NCI-H146 treated with DMSO at 0.1 percent for 48 hours (cell line): ENCODE measurements around the gene AGR2.
A peak's percentile ranks its signal among the peaks of the same experiment; 100 is the strongest.
"Not testable (repeated sequence)": the region's sequence is repeated elsewhere in the genome, so short reads cannot be mapped to it uniquely, and the experiment has no call there.

Experiments
- DNase-seq: peaks from one replicate; lab custom pipeline; 2025; ENCODE audit not compliant: unreplicated experiment; lab: John Stamatoyannopoulos, UW

Gene AGR2

GRCh38 chr7:16774986-16775385 lies 29.8 kb downstream of the AGR2 start:
- no peak for DNase-seq

- DNase-seq, result no peak
Measured at GRCh38 chr7:16774294-16774693, 30.5 kb downstream of the AGR2 start.

DNA sequence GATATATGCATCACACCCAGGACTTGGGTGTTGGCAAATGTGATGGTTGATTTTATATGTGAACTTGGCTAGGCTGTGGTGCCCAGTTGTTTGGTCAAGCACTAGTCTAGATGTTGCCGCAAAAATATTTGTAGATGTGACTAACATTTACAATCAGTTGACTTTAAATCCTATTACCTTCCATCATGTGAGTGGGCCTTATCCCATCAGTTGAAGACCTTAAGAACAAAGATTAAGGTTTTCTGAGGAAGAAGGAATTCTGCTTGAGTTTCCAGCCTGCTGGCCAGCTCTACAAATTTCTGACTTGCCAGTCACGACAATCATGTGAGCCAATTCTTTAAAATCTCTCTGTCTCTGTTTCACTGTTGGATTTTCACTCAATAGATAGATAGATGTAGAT lies 30.9 kb downstream of the AGR2 start:
- DNase-seq, result no peak

GRCh38 chr7:16773326-16773725 lies 31.5 kb downstream of the AGR2 start:
- DNase-seq, result no peak

GRCh38 chr7:16770657-16771329 lies 34.0 kb downstream of the AGR2 start:
- no peak for DNase-seq

DNA sequence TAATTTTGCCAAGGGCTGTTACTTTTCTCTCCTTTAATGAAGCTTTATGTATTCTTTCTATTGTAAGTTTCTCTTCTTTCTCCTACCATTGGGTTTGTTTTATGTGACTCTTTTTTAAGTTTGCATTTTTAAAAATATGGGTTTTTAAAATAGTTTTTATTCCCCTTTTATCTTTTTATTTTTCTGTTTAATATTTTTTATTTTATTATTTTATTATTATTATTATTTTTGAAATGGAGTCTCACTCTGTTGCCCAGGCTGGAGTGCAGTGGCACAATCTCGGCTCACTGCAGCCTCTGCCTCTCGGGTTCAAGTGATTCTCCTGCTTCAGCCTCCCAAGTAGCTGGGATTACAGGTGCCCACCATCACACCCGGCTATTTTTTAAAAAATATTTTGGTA lies 34.8 kb downstream of the AGR2 start:
- not testable (repeated sequence) for DNase-seq

DNA sequence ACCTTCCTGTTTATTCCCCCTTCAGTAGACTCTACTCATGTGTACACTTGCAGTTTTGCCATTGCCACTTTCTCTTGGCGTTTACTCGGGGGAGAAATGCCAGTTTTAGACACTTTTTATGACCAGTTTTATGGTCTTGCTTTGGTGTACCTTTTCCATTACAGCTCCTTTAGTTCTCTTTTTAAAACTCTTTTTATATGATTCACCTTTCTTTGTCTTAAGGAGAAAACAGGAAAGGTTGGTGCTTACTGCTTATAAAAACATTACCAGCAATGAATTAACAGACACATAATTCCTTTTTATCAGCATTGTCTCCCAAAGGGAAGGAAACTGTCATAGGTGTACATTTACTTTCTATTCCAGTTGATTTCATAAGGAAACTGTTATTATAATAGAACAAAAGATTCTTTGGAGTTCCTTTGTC lies 39.4 kb downstream of the AGR2 start:
- no peak for DNase-seq

GRCh38 chr7:16764942-16765341 lies 39.9 kb downstream of the AGR2 start:
- DNase-seq, result no peak

DNA sequence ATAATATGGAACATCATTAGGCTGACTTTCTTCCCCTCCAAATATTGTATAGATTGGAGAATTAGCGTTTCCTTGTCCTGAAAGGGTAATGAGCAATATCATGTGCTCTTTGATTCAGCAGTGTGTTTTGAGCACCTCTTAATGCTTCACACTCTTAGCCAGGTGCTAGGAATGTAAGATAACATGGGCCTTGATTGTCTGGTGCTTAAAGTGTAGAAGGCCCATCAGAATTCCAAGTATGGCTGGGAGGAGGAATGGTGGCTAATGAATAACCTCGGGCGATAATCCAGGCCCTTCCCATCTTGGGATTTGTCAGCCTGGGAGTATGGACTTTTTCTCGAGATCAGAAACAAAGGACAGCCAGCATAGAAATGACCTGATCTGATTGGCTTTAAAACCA lies 42.6 kb downstream of the AGR2 start:
- no peak for DNase-seq

- no peak for DNase-seq
Measured at GRCh38 chr7:16759840-16760239, 45.0 kb downstream of the AGR2 start.

DNA sequence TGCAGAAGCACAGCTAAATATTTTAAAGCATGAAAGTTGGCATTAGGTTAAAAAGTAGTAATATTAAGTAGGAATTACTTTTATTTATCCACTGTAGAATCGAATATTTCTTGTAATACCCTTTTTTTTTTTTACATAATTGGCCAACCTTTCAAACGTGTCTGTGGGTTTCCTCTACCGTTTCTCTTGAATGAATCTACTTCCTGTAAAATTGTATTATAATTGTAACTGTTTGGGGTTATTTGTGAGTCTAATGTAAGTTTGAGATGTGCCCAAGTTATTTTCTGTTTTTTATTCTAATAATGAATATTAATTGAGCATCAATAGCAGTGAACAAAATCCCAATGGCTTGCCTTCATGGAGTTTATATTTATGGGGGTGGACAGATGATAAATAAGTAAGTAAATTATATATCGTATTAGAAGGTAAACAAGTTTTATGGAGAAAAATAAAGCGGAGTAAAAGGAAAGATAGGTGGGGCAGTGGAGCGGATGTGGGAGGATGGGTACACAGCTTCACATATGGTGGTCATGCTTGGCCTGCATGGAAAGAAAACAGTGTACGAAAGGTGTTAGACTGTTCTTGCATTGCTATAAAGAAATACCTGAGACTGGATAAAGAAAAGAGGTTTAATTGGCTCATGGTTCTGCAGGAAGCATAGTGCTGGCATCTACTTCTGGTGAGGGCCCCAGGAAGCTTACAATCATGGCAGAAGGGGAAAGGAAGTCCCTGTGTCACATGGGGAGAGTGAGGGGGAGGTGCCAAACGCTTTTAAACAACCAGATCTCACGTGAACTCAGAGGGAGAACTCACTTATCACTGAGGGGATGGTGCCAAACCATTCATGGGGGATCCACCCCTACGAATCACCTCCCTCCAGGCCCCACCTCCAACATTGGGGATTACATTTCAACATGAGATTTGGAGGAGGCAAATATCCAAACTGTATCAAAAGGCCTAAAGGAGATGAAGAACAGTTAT lies 45.9 kb downstream of the AGR2 start:
- DNase-seq, result no peak

DNA sequence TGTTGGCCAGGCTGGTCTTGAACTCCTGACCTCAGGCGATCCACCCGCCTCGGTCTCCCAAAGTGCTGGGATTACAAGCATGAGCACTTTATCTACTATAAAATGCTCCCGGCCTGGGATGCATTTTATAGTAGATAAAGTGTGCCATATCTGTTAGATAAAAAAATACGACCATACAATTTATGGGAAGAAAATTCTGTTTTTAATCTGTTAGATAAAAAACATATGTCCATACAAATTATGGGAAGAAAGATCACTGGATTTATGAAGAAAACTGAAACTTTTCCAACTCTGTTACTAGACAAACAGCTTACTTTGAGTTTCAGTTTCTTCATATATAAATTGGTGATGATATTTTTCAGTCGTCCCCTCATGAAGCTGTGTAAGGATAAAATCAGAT lies 46.8 kb downstream of the AGR2 start:
- no peak for DNase-seq

- DNase-seq, result no peak
Measured at GRCh38 chr7:16755397-16755796, 49.4 kb downstream of the AGR2 start.

GRCh38 chr7:16754856-16755317 lies 49.9 kb downstream of the AGR2 start:
- DNase-seq, result no peak

- DNase-seq, result peak; percentile 55
Measured at GRCh38 chr7:16753932-16754855, 50.6 kb downstream of the AGR2 start.

GRCh38 chr7:16753102-16753931 lies 51.5 kb downstream of the AGR2 start, which contains the start of gene TSPAN13:
TSS of gene TSPAN13 (plus strand) at chr7:16753755. CDS start at chr7:16753968, 213 bp downstream.
- DNase-seq, result peak; percentile 96

DNA sequence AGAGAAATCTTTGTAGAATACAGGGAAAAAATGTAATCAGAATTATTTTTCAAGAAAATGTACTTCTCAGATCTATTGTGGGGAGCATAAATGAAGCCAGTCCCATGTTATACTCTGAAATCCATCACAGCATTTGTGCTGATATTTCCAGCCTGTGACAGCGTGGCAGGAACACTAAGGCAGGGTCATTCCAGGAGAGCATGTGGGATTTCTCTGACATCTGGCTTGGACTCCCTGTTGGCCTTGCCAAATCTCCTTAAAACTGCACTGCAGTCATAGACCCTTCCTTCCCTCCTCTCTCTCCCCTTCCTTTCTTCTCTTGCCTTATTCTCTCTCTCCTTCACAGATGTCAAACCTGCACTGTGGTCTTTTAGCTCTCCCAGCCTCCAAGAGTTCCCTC lies 57.7 kb downstream of the AGR2 start:
- DNase-seq, result no peak

DNA sequence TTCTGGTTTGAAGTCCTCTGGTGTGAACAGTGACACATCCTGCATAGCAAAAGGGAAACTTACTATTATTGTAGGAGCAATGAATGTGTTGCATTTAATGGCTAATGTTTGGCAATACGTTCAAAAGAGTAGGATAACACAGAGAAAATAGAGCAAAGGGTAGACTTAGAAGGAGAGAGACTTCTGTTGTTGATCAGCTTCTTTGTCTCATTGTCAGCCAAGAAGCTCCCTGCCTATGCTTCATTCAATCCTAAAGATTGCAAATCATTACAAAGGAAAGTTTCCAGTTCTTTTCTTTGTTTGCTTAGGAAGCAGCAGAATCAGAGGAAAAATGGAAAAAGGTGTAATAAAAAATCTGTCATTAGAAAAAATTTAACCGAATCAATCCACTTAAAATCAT lies 59.2 kb downstream of the AGR2 start:
- no peak for DNase-seq

DNA sequence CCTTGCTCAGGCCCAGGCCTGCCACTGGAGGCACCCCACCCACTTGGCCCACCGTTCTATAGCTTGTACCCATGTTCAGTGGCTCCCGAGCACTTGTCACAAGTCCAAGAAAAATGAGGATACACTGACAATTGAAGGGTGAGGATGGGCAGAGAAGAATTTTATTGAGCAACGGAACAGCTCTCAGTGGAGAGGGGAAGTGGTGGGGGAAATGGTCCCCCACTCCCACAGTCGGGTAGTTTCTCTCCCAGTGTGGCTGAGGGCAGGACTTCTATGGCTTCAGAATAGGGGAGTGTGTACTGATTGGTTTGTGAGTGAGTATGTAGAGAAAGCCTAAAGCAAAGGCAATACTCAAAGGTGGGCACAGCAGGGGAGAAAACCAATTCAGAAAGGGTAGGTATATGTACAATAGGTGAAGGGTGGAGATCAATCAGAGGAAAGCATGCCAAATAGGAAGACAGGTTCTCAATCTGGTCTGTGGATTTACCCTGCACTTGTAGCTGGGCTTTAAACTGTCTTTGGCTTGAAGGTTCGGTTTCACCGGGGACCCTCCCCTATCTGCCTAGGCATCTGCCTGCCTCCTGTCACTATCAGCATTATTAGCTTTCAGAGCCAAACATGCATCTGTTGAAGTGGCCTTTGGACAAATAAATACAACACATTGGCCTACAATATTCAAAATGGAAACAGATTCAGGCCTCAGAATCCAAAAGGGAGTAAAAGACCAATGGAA lies 60.1 kb downstream of the AGR2 start:
- DNase-seq, result no peak
